Bronchial epithelial cell (primary cell): Measurements from ENCODE around the gene E2F8. TPM values are rescaled to one million over a fixed set of nuclear protein-coding genes. Genes with fewer than 3 reads are reported as not detected.

ENCODE experiments used
- DNase-seq: peaks from one replicate; pipeline ENCODE4 v3.0.0-alpha.2; 2010; ENCODE audit warnings: low read depth
- FAIRE-seq: peaks from 2 replicates; lab custom pipeline; 2011; peaks lifted over from hg19 to GRCh38; lab: Jason Lieb, UNC
- H3K27me3 ChIP-seq: 2 replicates; pipeline ENCODE4 v1.5.1; 2011; ENCODE audit warnings: low read length; ENCODE audit not compliant: control insufficient read depth, insufficient read depth
- H3K36me3 ChIP-seq: 2 replicates; pipeline ENCODE4 v1.5.1; 2011; ENCODE audit warnings: low read length; ENCODE audit not compliant: control insufficient read depth, insufficient read depth
- H3K4me3 ChIP-seq: 2 replicates; pipeline ENCODE4 v1.5.1; 2011; ENCODE audit warnings: mild to moderate bottlenecking, low read depth, low read length, control low read depth
- CTCF ChIP-seq: IDR thresholded peaks from 2 replicates; pipeline ENCODE4 v1.5.1; 2011; ENCODE audit warnings: mild to moderate bottlenecking, moderate library complexity, low read length, control low read depth, inconsistent platforms; ENCODE audit not compliant: insufficient read depth, severe bottlenecking
- total RNA-seq: library from RNA; depleted of rRNA; stranded (reverse); fragments of >200 nt; gene quantifications from 2 replicates; pipeline ENCODE4 v1.2.1, GENCODE V29; 2014

E2F8 gene
- total RNA-seq, 1 donor from 2014 or later = 0.26 TPM

GRCh38 chr11:19187114-19187832 is 53.5 kb downstream of the E2F8 start:
- no peak for TF ChIP-seq CTCF
- FAIRE-seq (no peak), DNase-seq (peak; percentile 25)
- no peaks in the 10 kb centered on the region for H3K36me3 ChIP-seq
- H3K4me3 ChIP-seq = no peak overlapping the region
- no peaks in the 10 kb centered on the region for H3K27me3 ChIP-seq

- H3K4me3 ChIP-seq = no peak overlapping the region
- no peak for DNase-seq
- peak; percentile 18 for FAIRE-seq
- H3K36me3 ChIP-seq = no peaks in the 10 kb centered on the region
- H3K27me3 ChIP-seq = no peaks in the 10 kb centered on the region
- TF ChIP-seq CTCF = no peak
These were observed 55.2 kb downstream of the E2F8 start for GRCh38 chr11:19185516-19186052.

- TF ChIP-seq CTCF = no peak
These were observed 55.7 kb downstream of the E2F8 start for GRCh38 chr11:19185036-19185435.

GRCh38 chr11:19183646-19184045 is 57.1 kb downstream of the E2F8 start:
- FAIRE-seq (no peak), DNase-seq (no peak)
- Histone ChIP-seq H3K27me3 (no peaks in the 10 kb centered on the region), H3K4me3 (no peak overlapping the region), H3K36me3 (no peaks in the 10 kb centered on the region)
- TF ChIP-seq CTCF = no peak

More at GRCh38 chr11:19185036-19185435, 55.7 kb downstream of the E2F8 start:
- FAIRE-seq (no peak), DNase-seq (no peak)
- Histone ChIP-seq H3K36me3 (no peaks in the 10 kb centered on the region), H3K4me3 (no peak overlapping the region), H3K27me3 (no peaks in the 10 kb centered on the region)

- Histone ChIP-seq H3K4me3 (no peak overlapping the region), H3K36me3 (no peaks in the 10 kb centered on the region), H3K27me3 (no peaks in the 10 kb centered on the region)
- DNase-seq (no peak), FAIRE-seq (peak; percentile 13)
- TF ChIP-seq CTCF = no peak
These were observed 59.0 kb downstream of the E2F8 start for GRCh38 chr11:19181531-19182261.
